ENCODE measurements around the gene SLC22A13. TPM values are rescaled to one million over a fixed set of nuclear protein-coding genes. Genes with fewer than 3 reads are reported as not detected.

Gene SLC22A13
- total RNA-seq, 4 donors from 2014 or later = under 0.01 to 0.70 TPM; not detected in 2

DNA sequence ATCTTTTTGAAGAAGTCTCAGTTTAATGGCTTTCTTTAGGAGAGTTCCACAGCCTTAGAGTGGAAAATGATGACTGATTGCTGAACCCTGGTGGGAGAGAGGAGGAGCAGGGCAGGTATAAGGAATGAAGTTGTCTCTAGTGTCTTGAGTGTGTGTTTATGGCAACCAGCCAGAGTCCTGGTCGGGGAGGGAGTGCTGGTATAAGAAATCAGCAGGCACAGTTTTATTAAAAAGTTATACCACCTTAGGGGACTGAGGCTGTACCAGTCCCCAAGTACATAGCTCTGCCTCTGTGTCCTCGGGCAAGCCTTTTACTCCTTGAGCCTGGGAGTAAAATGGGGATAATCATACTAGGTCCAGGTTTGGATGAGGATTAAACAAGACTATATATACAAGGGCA lies 46.3 kb downstream of the SLC22A13 start:
- H3K4me3 ChIP-seq = no peak overlapping the region
- intact Hi-C loops (cut with DNase I; ENCODE audit: low total_unique reads) = no loop called here
- no peaks in the 10 kb centered on the region for H3K36me3 ChIP-seq
- H3K9me3 ChIP-seq = no peaks in the 10 kb centered on the region
- H3K27ac ChIP-seq = no peak overlapping the region
- no peaks in the 10 kb centered on the region for H3K27me3 ChIP-seq
- no peaks in the 10 kb centered on the region for H3K4me1 ChIP-seq
- no peak for DNase-seq
- TF ChIP-seq CTCF (IDR thresholded peaks at IDR 0.05) = no peak
- no peak for TF ChIP-seq POLR2A (IDR thresholded peaks at IDR 0.05)

GRCh38 chr3:38312356-38312755 lies 46.7 kb downstream of the SLC22A13 start:
- DNase-seq = no peak
- no peaks in the 10 kb centered on the region for H3K9me3 ChIP-seq
- no peak overlapping the region for H3K4me3 ChIP-seq

GRCh38 chr3:38313263-38313662 lies 47.7 kb downstream of the SLC22A13 start:
- intact Hi-C loops (cut with DNase I; ENCODE audit: low total_unique reads) = no loop called here
- Histone ChIP-seq H3K4me1 (no peaks in the 10 kb centered on the region), H3K9me3 (no peaks in the 10 kb centered on the region), H3K36me3 (no peaks in the 10 kb centered on the region), H3K27ac (no peak overlapping the region), H3K27me3 (no peaks in the 10 kb centered on the region), H3K4me3 (no peak overlapping the region)
- DNase-seq = no peak
- TF ChIP-seq POLR2A (IDR thresholded peaks at IDR 0.05) (no peak), CTCF (IDR thresholded peaks at IDR 0.05) (no peak)

More at GRCh38 chr3:38312356-38312755, 46.7 kb downstream of the SLC22A13 start:
- intact Hi-C loops (cut with DNase I; ENCODE audit: low total_unique reads) = no loop called here
- no peak overlapping the region for H3K27ac ChIP-seq
- H3K4me1 ChIP-seq = no peaks in the 10 kb centered on the region
- H3K36me3 ChIP-seq = no peaks in the 10 kb centered on the region
- no peak for TF ChIP-seq CTCF (IDR thresholded peaks at IDR 0.05)
- no peak for TF ChIP-seq POLR2A (IDR thresholded peaks at IDR 0.05)
- no peaks in the 10 kb centered on the region for H3K27me3 ChIP-seq

DNA sequence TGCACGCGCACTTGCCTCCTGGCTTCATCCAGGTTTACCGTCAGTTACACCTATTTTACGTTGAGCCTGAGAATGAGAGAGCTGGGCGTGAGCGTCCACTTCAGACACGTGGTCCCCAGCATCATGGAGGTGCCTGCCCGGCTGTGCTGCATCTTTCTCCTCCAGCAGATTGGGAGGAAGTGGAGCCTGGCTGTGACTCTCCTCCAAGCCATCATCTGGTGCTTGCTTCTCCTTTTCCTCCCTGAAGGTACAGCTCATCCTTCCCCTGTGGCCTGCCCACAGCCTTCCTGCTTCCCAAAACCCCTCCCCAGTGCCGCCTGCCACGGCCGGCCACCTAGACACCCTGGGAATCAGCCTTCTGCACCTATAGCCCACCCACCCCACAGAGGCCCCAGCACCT lies 48.1 kb downstream of the SLC22A13 start:
- H3K4me3 ChIP-seq = no peak overlapping the region
- H3K36me3 ChIP-seq = no peaks in the 10 kb centered on the region
- H3K9me3 ChIP-seq = no peaks in the 10 kb centered on the region
- no peak for DNase-seq
- TF ChIP-seq CTCF (IDR thresholded peaks at IDR 0.05) (no peak), POLR2A (IDR thresholded peaks at IDR 0.05) (no peak)
- no peaks in the 10 kb centered on the region for H3K4me1 ChIP-seq
- no peak overlapping the region for H3K27ac ChIP-seq
- intact Hi-C loops (cut with DNase I; ENCODE audit: low total_unique reads) = no loop called here
- no peaks in the 10 kb centered on the region for H3K27me3 ChIP-seq

GRCh38 chr3:38314112-38314763 lies 48.6 kb downstream of the SLC22A13 start:
- Histone ChIP-seq H3K36me3 (no peaks in the 10 kb centered on the region), H3K27ac (no peak overlapping the region), H3K9me3 (no peaks in the 10 kb centered on the region), H3K4me1 (no peaks in the 10 kb centered on the region), H3K27me3 (no peaks in the 10 kb centered on the region), H3K4me3 (no peak overlapping the region)
- intact Hi-C loops (cut with DNase I; ENCODE audit: low total_unique reads) = no loop called here
- no peak for TF ChIP-seq POLR2A (IDR thresholded peaks at IDR 0.05)
- TF ChIP-seq CTCF (IDR thresholded peaks at IDR 0.05) = no peak
- no peak for DNase-seq
